ENCODE data around the gene MYH3. TPM values are rescaled to one million over a fixed set of nuclear protein-coding genes. Genes with fewer than 3 reads are reported as not detected.

The MYH3 gene
- polyA plus RNA-seq, 1 donor (not counting 4 experiments of a cell fraction or from before 2014, with no cell fraction given) = 0.83 TPM

DNA sequence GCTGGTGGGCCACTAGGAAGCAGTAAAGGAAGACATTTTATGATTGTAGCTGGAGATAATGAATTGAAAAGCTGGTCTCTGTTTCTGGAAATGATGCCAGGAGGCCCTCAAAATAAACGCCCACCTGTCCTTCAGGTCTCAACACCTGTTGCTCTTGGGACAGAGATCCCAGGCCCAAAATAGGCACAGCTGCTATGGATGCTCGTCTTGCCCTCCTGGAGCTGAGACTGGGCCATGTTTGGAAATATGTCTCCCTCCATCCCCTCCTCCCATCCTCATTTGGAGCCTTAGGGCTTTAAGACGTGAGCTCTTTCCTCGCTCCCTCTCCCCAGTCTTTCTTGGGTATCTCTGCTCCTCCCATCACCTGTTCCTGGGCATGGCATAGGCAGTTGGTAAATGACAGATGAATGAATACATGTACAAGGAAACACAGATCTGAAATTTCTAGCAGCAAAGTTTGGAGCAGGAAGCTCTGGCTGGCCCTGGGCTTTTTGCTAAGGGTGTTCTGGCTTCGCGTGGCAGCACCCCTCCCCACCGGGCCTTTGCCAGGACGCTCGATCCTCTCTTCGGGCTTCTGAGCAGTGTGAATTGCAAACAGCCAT, 33.3 kb downstream of the MYH3 start:
- dilution Hi-C loops (cut with MboI; ENCODE audit: extremely low pct_ligation_motif_present, low sequenced_read_pairs) = loop anchor here (25.0 kb wide), 1 partner anchor 337 kb away; no protein-coding TSS in a partner anchor
- Histone ChIP-seq H3K4me1 (ENCODE audit: control insufficient read depth, extremely low read depth, insufficient read depth, low read length) (peaks cover 43% of the 10 kb centered on the region), H3K79me2 (ENCODE audit: control insufficient read depth, insufficient read depth, low read length) (no peaks in the 10 kb centered on the region), H3K9me1 (ENCODE audit: control insufficient read depth, extremely low read depth, insufficient read depth, low read length) (no peaks in the 10 kb centered on the region), H3K9me3 (ENCODE audit: control insufficient read depth, low read depth, low read length) (no peaks in the 10 kb centered on the region), H3K27ac (ENCODE audit: control insufficient read depth, insufficient read depth, low read length) (peak overlapping the region; percentile 87), H4K20me1 (ENCODE audit: control insufficient read depth, extremely low read depth, insufficient read depth, low read length) (no peaks in the 10 kb centered on the region), H2AFZ (ENCODE audit: control insufficient read depth, low read length) (no peak overlapping the region), H3K4me2 (ENCODE audit: control insufficient read depth, extremely low read depth, insufficient read depth, low read depth, low read length) (peak overlapping the region; percentile 49), H3K36me3 (ENCODE audit: control insufficient read depth in 2 of 2, extremely low read depth in 1 of 2, insufficient read depth in 2 of 2, low read length in 2 of 2) (no peaks in the 10 kb centered on the region), H3K27me3 (ENCODE audit: control insufficient read depth, extremely low read depth, insufficient read depth, low read length) (no peaks in the 10 kb centered on the region), H3K9ac (ENCODE audit: control insufficient read depth, extremely low read depth, insufficient read depth, low read length) (peak overlapping the region; percentile 65), H3K4me3 (ENCODE audit: control insufficient read depth in 2 of 3, extremely low read depth in 1 of 3, insufficient read depth in 2 of 3, low read depth in 1 of 3, low read length in 3 of 3) (peak overlapping the region; percentile 30 to 54 (median 31))
- no peak for FAIRE-seq
- TF ChIP-seq EZH2 (IDR thresholded peaks at IDR 0.05; ENCODE audit: low read length) = no peak
- TF ChIP-seq, protein P1, sequence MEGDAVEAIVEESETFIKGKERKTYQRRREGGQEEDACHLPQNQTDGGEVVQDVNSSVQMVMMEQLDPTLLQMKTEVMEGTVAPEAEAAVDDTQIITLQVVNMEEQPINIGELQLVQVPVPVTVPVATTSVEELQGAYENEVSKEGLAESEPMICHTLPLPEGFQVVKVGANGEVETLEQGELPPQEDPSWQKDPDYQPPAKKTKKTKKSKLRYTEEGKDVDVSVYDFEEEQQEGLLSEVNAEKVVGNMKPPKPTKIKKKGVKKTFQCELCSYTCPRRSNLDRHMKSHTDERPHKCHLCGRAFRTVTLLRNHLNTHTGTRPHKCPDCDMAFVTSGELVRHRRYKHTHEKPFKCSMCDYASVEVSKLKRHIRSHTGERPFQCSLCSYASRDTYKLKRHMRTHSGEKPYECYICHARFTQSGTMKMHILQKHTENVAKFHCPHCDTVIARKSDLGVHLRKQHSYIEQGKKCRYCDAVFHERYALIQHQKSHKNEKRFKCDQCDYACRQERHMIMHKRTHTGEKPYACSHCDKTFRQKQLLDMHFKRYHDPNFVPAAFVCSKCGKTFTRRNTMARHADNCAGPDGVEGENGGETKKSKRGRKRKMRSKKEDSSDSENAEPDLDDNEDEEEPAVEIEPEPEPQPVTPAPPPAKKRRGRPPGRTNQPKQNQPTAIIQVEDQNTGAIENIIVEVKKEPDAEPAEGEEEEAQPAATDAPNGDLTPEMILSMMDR (optimal IDR thresholded peaks at IDR 0.05 in 1 of 3, IDR thresholded peaks at IDR 0.05 in 1 of 3, conservative IDR thresholded peaks at IDR 0.05 in 1 of 3; ENCODE audit: extremely low read depth in 1 of 3, insufficient read depth in 2 of 3, low read length in 3 of 3) = no peak
- no peak for DNase-seq (ENCODE audit: low read depth, low spot score)

GRCh38 chr17:10622617-10623485, 34.3 kb downstream of the MYH3 start:
- dilution Hi-C loops (cut with MboI; ENCODE audit: extremely low pct_ligation_motif_present, low sequenced_read_pairs) = loop anchor here (25.0 kb wide), 1 partner anchor 336 kb away; no protein-coding TSS in a partner anchor

More at GRCh38 chr17:10622617-10623485, 34.3 kb downstream of the MYH3 start:
- H3K4me1 ChIP-seq (ENCODE audit: control insufficient read depth, extremely low read depth, insufficient read depth, low read length) = peaks cover 50% of the 10 kb centered on the region
- no peaks in the 10 kb centered on the region for H3K9me1 ChIP-seq (ENCODE audit: control insufficient read depth, extremely low read depth, insufficient read depth, low read length)
- peak; percentile 96 for FAIRE-seq
- DNase-seq (ENCODE audit: low read depth, low spot score) = peak; percentile 93
- no peaks in the 10 kb centered on the region for H3K9me3 ChIP-seq (ENCODE audit: control insufficient read depth, low read depth, low read length)
- H3K4me2 ChIP-seq (ENCODE audit: control insufficient read depth, extremely low read depth, insufficient read depth, low read depth, low read length) = peak overlapping the region; percentile 49
- H3K27me3 ChIP-seq (ENCODE audit: control insufficient read depth, extremely low read depth, insufficient read depth, low read length) = no peaks in the 10 kb centered on the region
- H4K20me1 ChIP-seq (ENCODE audit: control insufficient read depth, extremely low read depth, insufficient read depth, low read length) = no peaks in the 10 kb centered on the region
- peak overlapping the region; percentile 87 for H3K27ac ChIP-seq (ENCODE audit: control insufficient read depth, insufficient read depth, low read length)
- no peaks in the 10 kb centered on the region for H3K36me3 ChIP-seq (ENCODE audit: control insufficient read depth in 2 of 2, extremely low read depth in 1 of 2, insufficient read depth in 2 of 2, low read length in 2 of 2)
- H3K79me2 ChIP-seq (ENCODE audit: control insufficient read depth, insufficient read depth, low read length) = no peaks in the 10 kb centered on the region
- peak overlapping the region; percentile 51 for H2AFZ ChIP-seq (ENCODE audit: control insufficient read depth, low read length)
- TF ChIP-seq EZH2 (IDR thresholded peaks at IDR 0.05; ENCODE audit: low read length) = no peak
- TF ChIP-seq, protein P1 (optimal IDR thresholded peaks at IDR 0.05 in 1 of 3, IDR thresholded peaks at IDR 0.05 in 1 of 3, conservative IDR thresholded peaks at IDR 0.05 in 1 of 3; ENCODE audit: extremely low read depth in 1 of 3, insufficient read depth in 2 of 3, low read length in 3 of 3) = no peak
- peak overlapping the region; percentile 65 for H3K9ac ChIP-seq (ENCODE audit: control insufficient read depth, extremely low read depth, insufficient read depth, low read length)
- H3K4me3 ChIP-seq (ENCODE audit: control insufficient read depth in 2 of 3, extremely low read depth in 1 of 3, insufficient read depth in 2 of 3, low read depth in 1 of 3, low read length in 3 of 3) = peak overlapping the region; percentile 31 to 54 (median 41)
